ENCODE results near the gene AMMECR1L.
"Not testable (repeated sequence)": the region's sequence is repeated elsewhere in the genome, so short reads cannot be mapped to it uniquely, and the experiment has no call there.

AMMECR1L gene

DNA sequence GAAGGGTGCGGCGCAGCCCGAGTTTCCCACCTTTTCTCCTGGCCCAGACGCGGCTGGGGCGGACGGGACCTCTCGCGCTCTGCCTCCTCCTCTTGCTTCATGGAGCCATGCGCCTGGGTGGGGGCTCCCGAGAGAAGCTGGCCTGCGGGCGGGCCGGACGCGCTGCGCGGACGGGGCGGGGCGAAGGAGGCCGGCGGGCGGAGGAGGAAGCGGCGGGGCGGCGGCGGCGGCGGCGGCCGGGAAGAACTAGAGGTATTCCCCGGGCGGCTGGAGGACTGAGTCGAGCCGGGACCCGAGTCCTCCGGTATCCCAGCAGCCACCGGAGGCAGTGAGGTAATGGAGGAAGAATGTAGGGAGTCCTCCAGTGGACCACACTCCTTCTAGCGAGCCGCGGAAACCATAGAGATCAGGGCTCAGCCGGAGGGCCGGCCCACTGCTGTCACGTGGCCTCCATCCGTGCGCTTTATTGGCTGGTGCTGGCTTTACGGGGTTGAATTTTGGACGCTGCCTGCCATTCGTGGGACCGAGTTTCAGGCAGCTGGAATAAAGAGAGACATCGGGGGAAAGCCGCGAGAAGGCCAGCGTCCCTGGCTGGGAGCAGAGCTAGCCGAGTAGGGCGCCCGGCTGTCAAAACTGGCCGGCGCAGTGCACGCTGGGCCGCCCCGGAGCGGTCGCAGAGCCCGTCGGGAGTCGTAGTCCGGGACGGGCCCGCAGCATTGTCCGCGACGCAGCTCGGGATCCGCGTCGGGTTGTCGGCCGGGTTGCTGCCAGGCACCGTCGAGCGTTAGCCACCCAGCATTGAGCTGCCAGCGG lies at the start of gene AMMECR1L:
Gene AMMECR1L, minus strand, starts transcription at position 177 of the 813 bp plus-strand sequence. CDS start 11,722 bp downstream, outside the sequence.
- DNase-seq: peak; percentile 65

DNA sequence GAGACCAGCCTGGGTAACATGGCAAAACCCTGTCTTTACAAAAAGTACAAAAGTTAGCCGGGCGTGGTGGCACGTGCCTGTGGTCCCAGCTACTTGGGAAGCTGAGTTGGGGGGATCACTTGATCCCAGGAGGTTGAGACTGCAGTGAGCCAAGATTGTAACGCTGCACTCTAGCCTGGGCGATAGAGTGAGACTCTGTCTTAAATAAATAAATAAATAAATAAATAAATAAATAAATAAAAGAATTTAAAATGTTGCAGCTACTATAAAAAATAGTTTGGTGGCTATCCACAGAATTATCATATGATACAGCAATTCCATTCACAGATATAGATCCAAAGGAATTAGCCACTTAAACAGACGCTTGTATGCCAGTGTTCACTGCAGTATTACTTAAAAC lies 49.6 kb upstream of the AMMECR1L start:
- no peak for DNase-seq

DNA sequence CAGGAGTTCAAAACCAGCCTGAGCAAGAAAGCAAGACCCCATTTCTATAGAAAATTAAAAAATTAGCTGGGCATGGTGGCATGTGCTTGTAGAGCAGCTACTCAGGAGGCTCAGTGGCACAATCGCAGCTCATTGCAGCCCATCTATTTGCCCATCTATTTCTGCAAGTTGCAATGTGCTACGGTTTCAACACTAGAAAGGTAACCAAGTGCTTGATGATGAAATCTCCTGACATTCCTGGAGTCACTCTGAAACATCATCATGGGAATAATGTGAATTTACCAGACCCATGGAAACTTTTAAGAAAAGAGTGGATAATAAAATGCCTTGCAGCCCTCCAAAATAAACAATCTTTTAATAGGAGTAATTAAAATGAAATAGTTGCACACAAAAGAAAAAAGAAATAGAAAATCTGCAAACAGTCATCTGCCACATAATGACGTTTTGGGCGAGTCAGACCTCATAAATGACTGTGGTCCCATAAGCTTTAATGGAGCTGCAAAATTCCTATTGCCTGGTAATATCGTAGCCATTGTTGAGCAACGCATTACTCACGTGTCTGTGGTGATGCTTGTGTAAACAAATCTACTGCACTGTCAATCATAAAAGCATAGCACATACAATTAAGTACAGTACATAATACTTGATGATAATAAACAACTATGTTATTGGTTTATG lies 46.6 kb upstream of the AMMECR1L start:
- DNase-seq: no peak

DNA sequence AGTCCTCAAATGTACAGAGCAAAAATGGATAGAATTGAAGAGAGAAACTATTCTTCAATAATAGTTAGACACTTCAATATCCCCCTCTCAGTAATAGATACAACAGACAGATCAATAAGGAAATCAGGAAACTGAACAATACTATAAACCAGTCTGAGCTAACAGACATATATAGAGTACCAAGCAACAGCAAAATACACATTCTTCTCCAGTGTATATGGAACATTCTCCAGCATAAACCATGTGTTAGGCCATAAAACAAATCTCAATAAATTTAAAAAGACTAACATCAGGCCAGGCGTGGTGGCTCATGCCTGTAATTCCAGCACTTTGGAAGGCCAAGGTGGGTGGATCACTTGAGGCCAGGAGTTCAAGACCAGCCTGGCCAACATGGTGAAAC lies 43.7 kb upstream of the AMMECR1L start:
- DNase-seq: no peak

DNA sequence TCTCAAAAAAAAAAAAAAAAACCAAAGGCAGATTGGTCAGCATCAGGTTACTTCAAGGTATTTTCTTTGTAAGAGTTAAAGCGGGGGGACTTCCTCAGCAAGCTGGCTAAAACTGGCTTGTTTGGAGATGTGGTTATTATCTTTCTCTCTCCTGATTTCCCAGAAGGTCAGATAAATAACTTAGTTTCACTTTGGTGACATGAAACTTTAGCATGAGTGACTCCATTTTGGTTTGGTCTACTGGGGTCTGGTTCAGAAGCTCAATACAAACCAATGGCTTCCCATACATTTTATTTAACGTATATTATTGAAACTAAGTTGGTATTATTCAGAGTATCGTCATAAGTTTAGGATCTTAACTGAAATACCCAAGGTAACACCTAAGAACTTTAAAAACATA lies 41.6 kb upstream of the AMMECR1L start:
- no peak for DNase-seq

DNA sequence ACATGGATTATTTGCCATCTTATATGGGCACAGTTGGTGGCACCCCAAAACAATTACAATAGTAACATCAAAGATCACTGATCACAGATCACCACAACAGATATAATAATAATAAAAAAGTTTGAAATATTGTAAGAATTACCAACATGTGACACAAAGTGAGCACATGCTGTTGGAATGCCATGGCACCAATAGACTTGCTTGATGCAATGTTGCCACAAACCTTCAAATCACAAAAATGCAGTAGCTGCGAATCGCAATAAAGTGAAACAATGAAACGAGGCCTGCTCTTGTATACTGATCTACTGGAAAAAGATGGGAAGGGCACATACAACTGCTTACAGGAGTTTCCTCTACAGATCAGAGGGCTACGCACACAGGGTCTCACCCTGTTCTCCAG lies 32.2 kb upstream of the AMMECR1L start:
- no peak for DNase-seq

DNA sequence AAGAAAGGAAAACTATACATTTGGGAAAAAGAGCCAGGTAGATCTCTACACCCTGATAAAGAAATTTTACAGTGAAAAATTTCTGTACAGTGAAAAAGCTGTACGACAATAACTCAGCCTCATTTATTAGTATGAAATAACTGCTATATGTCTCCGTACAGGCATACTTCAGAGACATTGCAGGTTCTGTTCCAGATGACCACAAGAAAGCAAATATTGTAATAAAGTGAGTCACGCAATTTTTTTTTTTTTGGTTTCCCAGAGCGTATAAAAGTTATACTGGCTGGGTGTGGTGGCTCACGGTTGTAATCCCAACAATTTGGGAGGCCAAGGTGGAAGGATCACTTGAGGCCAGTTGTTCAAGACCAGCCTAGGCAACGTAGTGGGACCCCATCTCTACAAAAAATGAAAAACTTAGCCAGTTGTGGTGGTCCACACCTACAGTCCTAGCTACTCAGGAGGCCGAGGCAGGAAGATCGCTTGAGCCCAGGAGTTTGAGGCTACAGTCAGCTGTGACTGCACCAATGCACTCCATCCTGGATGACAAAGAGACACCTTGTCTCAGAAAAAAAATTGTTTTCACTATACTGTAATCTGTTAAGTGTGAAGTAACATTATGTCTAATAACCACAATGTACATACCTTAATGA lies 28.2 kb upstream of the AMMECR1L start:
- no peak for DNase-seq

DNA sequence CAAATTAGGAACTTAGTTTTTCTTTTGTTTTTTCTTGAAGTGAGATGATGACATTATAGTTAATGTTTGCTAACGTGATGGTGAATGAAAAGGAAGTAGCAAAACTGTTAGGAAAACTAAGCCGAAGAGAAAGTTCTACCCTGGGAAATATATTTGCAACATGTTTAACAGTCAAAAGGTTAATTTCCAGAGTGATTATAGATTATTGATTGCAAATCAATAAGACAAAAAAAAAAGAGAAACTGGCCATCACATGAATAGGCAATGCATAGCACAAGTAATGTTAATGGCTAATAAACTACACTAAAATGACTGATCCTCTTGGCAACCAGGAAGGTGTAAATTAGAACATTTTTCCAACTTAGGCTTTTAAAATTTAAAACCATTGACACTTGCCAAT lies 26.0 kb upstream of the AMMECR1L start:
- DNase-seq: no peak

DNA sequence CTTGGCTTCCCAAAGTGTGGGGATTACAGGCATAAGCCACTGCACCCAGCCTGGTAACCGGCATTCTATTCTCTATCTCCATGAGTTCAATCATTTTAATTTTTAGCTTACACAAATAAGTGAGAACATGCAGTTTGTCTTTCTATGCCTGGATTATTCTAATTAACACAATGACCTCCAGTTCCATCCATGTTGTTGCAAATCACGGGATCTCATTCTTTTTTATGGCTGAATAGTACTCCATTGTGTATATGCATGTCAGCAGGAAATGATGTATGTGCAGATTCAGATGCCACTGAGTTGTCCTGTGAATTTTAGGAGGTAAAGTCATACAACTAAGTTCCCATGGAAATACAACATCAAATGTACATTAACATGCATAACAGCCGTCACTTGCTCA lies 24.7 kb upstream of the AMMECR1L start:
- DNase-seq: no peak

DNA sequence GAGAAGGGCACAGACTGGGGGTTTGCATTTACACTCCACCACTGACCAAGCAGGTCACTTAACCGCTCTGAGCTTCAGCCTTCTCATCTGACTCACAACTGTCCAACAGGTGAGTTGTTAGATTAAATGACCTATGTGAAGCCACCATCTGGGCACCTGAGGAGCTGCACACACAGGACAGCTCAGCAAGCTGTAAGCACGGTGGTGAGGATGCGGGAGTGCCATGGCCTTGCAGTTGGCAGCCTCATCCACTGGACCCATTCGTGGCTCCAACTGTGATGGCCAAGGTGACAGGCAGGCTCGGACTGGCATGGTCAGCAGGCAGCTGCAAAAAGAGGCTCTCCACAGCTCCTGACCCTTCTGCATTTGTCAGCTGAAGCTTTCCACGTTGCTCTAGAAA lies 23.3 kb upstream of the AMMECR1L start:
- DNase-seq: no peak

DNA sequence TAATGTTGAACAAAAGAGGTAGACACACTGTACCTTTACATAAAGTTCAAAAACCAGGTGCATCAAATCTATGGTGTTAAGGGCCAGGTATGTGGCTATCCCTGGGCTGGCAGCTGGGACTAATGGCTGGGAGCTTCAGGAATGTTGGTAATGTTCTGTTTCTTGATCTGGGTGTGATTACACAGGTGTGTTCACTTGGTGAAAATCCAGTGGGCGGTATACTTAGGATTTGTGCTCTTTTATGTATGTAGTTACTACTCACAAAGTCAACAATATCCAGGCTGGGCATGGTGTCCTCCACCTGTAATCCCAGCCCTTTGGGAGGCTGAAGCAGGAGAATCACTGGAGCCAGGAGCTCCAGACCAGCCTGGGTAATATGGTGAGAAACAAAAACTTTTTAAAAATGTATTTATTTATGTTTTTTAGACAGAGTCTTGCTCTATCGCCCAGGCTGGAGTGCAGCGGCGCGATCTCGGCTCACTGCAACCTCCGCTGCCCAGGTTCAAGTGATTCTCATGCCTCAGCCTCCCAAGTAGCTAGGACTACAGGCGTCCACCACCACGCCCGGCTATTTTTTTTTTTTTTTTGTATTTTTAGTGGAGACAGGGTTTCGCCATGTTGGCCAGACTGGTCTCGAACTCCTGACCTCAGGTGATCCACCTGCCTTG lies 22.1 kb upstream of the AMMECR1L start:
- not testable (repeated sequence) for DNase-seq

DNA sequence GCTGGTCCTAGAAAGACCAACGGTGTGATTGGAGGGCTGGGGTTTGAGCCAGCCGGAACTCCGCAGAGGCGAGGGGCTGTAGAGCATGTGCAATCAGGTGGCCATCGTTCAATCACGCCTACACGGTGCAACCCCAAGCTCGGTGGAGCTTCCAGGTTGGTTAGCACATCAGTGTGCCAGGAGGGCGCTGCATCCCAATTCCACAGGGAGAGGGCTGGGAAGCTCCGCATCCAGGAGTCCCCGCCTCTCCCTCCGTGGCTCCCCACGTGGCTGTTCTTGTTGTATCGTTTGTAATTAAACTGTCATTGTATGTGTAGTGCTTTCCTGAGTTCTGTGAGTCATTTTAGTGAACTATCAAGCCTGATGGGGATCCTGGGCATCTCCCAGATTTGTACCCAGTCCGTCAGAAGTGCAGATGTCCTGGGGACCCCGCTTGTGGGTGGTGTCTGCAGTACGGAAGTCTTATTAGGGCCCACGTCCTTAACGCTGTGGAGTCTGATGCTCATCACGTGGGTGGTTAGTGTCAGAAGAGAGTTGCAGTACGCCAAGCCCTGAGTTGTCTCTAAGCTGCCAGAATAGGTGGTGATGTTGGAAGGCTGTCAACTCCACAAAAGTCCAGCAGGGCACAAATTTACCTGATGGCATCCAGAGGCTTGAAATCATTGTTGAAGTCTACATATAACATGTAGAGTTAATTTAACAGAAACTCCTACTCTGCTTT lies 20.6 kb upstream of the AMMECR1L start:
- DNase-seq: no peak

DNA sequence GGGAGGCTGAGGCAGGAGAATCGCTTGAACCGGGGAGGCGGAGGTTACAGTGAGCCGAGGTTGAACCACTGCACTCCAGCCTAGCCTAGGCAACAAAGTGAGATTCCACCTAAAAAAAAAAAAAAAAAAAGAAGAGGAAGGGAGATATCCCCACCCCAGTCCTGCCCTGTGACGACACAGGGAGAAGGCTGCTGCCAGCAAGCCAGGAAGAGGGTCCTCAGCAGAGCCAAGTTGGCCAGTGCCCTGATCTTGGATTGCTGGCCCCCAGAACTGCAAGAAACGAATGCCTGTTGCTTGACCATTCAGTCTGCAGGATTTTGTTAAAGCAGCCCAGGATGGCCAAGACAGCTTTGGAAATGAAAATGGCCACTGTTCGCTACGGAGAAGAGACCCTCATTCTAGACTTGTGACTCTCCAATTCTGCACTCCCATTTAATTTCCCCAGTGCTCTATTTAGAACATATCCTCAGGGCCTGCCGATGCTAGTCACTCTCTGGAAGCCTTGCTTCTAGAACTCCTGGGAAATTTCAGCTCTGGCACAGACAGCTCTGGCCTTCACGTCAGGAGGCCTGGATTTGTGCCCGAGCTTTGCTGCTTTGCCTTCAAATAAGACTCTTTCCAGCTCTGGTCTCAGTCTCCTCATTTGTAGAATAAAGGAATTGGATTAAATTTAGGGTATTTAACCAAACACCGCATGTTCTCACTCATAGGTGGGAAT lies 15.7 kb upstream of the AMMECR1L start:
- DNase-seq: no peak

DNA sequence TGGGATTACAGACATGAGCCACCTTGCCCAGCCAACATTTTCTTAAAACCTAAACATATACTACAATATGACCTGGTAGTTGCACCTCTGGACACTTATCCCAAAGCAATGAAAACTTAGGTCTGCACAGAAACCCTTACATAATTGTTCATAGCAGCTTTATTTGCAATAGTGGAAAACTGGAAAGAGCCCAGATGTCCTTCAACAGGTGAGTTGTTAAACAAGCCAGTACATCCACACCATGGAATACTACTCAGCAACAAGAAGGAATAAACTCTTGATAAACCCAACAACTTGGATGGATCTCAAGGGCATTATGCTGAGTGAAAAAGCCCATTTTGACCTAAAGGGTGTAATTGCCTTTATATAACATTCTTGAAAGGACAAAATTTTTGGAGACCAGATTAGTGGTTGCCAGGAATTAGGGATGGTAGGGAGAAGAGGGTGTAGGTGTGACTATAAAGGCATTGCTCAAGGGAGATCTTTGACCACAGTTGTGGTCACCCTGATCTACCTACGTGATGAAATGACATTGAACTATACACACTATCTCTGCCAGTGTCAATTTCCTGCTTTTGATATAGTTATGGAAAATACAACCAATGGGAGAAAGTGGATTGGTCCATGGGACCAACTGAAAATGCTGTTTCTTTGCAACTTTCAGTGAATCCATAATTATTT lies 11.9 kb upstream of the AMMECR1L start:
- no peak for DNase-seq

DNA sequence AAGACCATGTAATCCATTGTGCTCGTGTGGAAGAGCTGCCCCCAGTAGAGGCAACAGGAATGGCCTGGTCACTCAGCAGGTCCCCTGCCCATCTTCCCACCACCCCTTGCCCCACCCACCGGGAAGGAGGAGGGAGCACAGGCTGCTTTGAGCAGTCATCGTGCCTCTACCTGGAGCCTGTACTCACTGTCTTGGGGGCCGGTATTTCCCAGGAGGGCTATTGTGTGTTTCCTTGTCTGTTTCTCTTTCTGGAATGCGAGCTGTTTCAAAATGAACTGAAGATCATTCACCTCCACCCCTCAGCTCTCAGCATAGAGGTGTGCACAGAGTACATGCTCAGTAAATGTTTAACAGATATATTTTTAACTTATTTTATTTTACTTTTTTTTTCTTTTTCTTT lies 7.7 kb upstream of the AMMECR1L start:
- no peak for DNase-seq

DNA sequence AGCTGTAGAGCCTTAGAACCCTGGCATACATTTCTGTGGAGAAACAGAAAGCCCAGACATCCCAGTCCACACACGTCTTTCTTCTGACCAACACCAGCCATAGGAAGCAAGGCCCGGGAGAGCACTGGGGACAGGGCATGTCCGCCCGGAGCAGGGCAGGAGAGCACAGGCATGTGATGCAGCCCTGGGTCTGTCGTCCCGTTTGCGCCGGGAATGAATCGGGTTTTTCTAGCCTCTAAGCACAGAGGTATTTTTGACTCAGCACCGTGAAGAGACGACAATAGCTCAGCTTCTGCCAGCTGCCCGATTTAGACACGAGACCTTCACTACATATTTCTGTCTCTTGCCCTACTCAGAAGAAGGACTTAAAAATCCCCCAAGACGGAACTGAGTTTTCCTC lies 7.3 kb upstream of the AMMECR1L start:
- DNase-seq: no peak

DNA sequence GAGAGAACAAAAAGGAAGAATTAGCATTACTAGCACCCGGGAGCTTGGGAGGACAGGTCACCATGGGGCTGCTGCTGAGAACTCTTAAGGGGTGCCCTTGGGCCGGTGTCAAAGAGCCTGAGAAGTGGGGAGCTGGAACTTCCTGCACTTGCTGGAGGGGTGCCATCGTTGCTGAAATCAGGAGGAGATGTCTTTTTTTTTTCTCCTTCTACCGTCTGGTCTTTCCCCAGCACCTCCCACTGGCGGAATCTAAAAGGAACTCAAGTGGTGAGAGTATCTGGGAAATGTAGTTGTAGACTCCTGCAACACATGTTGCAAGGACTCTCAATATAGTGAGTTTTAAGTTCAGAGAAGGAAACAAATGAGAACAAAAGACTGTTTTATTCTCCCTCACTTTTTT lies 6.1 kb upstream of the AMMECR1L start:
- DNase-seq: peak; percentile 28

DNA sequence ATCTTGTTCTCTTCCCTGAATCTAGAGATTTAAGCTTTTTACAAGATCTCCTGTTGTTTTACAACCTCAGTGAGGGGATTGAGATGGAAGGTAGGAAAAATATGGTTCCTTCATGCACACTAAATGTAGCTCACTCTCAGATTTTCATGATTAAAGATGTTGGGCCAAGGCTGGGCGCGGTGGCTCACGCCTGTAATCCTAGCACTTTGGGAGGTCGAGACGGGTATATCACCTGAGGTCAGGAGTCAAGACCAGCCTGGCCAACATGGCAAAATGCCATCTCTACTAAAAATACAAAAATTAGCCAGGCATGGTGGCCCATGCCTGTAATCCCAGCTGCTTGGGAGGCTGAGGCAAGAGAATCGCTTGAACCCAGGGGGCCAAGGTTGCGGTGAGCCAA lies 5.0 kb upstream of the AMMECR1L start:
- not testable (repeated sequence) for DNase-seq

DNA sequence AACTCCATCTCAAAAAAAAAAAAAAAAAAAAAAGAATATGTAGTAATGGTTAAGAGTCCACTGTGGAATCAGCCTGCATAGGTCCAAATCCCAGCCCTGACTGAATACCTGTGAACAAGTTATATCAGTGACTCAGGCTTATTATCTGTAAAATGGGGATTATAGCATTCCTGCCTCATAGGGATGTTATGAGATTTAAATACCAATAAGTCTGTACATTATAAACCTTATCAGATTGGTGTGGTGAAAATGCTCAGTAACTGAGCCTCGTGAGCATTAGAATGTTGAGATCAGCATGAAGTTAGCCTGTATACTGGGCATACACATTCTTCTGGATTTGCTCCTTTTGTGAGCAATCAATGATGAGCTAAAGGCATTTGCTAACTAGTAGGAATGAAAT lies 3.0 kb upstream of the AMMECR1L start:
- DNase-seq: no peak

DNA sequence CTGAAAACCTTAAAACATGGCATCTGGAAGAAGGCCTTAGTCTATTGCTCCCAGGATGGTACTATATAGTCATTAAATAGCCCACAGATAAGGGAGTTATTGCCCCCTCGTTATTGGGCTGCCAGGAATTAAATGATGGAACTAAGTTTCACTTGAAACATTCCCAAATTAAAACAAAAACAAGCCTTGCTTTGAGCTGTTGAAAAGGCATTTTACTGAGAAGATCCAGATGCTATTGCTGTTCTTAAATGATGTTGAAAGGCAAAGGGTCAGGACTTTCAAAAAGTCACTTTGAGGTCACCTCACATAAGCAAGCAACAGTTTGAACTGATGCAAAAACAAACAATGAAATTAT lies 2.0 kb upstream of the AMMECR1L start:
- DNase-seq: no peak

DNA sequence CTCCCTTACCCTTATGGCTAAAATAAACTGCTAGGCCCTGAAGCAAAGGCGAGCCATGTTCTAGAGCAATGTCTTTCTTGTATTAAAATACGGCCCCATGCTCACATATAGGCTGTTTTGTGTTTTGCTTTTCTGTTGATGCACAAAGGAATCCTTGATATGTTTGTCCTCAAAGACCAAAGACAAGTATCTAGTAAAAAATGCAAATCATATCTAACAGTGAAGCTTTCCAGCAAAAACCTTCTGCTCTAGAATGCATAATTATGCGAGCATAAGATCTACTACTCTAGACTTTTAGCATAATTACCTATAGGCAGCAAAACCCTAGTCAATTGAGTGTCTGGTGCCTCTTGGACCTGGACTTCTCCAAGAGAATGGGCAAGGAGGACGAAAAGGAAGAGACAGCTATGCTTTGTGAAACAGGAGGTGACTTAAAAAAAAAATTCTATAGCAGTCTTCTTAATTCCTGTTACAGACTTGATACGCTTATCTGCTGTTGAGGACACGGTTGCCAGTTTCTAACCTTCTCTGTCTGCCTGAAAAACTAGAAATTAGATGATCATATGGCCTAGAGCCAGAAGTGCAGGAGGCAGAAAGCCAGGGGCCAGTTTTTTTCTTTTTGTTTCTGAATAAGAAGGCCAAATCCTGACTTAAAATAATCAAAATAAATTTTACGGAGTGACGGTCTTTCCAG lies 1.5 kb upstream of the AMMECR1L start:
- DNase-seq: peak; percentile 85

Data from hematopoietic multipotent progenitor cell treated with erythropoietin and hydrocortisone succinate and interleukin-3 and kit ligand, for 8 days (in vitro differentiated cells).